ENCODE results near the gene VPS13D. TPM values are rescaled to one million over a fixed set of nuclear protein-coding genes. Genes with fewer than 3 reads are reported as not detected.

The VPS13D gene
- polyA plus RNA-seq, 3 donors, result 3.6 to 20.2 (median 5.1) TPM

- intact Hi-C loops (cut with micrococcal nuclease), result no loop called here
- no peak overlapping the region for H3K4me3 ChIP-seq (replicated peaks in 1 of 3; ENCODE audit: low read depth in 2 of 3, low read length in 3 of 3)
- H3K79me2 ChIP-seq (ENCODE audit: insufficient read depth, low read length), result no peaks in the 10 kb centered on the region
- no peak overlapping the region for H3K4me2 ChIP-seq (replicated peaks; ENCODE audit: extremely low read depth, low read length, poor library complexity, severe bottlenecking)
- no CpG with 5 or more reads among the region's 2 CpGs for WGBS (ENCODE audit: insufficient coverage)
- H3K4me3 Mint-ChIP-seq, result no peak overlapping the region
- DNase-seq, result no peak
- H3K36me3 Mint-ChIP-seq, result no peaks in the 10 kb centered on the region
- H3K4me1 Mint-ChIP-seq, result peaks cover 24% of the 10 kb centered on the region
- peaks cover 11 to 15% of the 10 kb centered on the region in 2 donors for H3K4me1 ChIP-seq (ENCODE audit: control insufficient read depth in 1 of 2, insufficient read depth in 2 of 2, low read length in 2 of 2)
- no peaks in the 10 kb centered on the region for H3K9me3 ChIP-seq (replicated peaks in 1 of 2; ENCODE audit: control insufficient read depth in 1 of 2, insufficient read depth in 1 of 2, low read length in 2 of 2)
- no peak overlapping the region for H3K27ac Mint-ChIP-seq
- H3K9me3 Mint-ChIP-seq, result no peaks in the 10 kb centered on the region
- no peaks in the 10 kb centered on the region for H3K27me3 ChIP-seq (ENCODE audit: control insufficient read depth in 2 of 2, insufficient read depth in 2 of 2, low read length in 2 of 2)
- no peaks in the 10 kb centered on the region for H3K36me3 ChIP-seq (replicated peaks in 1 of 2; ENCODE audit: control insufficient read depth in 1 of 2, insufficient read depth in 2 of 2, low read length in 2 of 2)
- no peak for TF ChIP-seq CTCF (IDR thresholded peaks at IDR 0.05)
- H3K9ac ChIP-seq (ENCODE audit: insufficient read depth, low read length, poor library complexity, severe bottlenecking), result no peak overlapping the region
- H3K27ac ChIP-seq (ENCODE audit: low read depth in 1 of 2, low read length in 2 of 2), result no peak overlapping the region
- H4K20me1 ChIP-seq (ENCODE audit: insufficient read depth, low read length), result no peaks in the 10 kb centered on the region
- H2AFZ ChIP-seq (ENCODE audit: insufficient read depth, low read depth, low read length, poor library complexity, severe bottlenecking), result no peak overlapping the region
- peaks cover 0 to 6% (median 2%) of the 10 kb centered on the region in 3 donors for H3K27me3 Mint-ChIP-seq (ENCODE audit: low read depth in 3 of 3)
Observed at GRCh38 chr1:12524266-12524665, 294.4 kb downstream of the VPS13D start.

GRCh38 chr1:12525311-12526181, 295.7 kb downstream of the VPS13D start:
- Histone ChIP-seq H3K9ac (ENCODE audit: insufficient read depth, low read length, poor library complexity, severe bottlenecking) (no peak overlapping the region), H3K79me2 (ENCODE audit: insufficient read depth, low read length) (no peaks in the 10 kb centered on the region), H3K4me2 (replicated peaks; ENCODE audit: extremely low read depth, low read length, poor library complexity, severe bottlenecking) (no peak overlapping the region), H2AFZ (ENCODE audit: insufficient read depth, low read depth, low read length, poor library complexity, severe bottlenecking) (peak overlapping the region; percentile 36), H3K4me3 (replicated peaks in 1 of 3; ENCODE audit: low read depth in 2 of 3, low read length in 3 of 3) (no peak overlapping the region), H4K20me1 (ENCODE audit: insufficient read depth, low read length) (no peaks in the 10 kb centered on the region), H3K27ac (ENCODE audit: low read depth in 1 of 2, low read length in 2 of 2) (no peak overlapping the region), H3K4me1 (ENCODE audit: control insufficient read depth in 1 of 2, insufficient read depth in 2 of 2, low read length in 2 of 2) (peaks cover 11 to 15% of the 10 kb centered on the region in 2 donors), H3K36me3 (replicated peaks in 1 of 2; ENCODE audit: control insufficient read depth in 1 of 2, insufficient read depth in 2 of 2, low read length in 2 of 2) (no peaks in the 10 kb centered on the region), H3K27me3 (ENCODE audit: control insufficient read depth in 2 of 2, insufficient read depth in 2 of 2, low read length in 2 of 2) (no peaks in the 10 kb centered on the region), H3K9me3 (replicated peaks in 1 of 2; ENCODE audit: control insufficient read depth in 1 of 2, insufficient read depth in 1 of 2, low read length in 2 of 2) (no peaks in the 10 kb centered on the region)
- no peak for TF ChIP-seq CTCF (IDR thresholded peaks at IDR 0.05)
- Mint-ChIP-seq H3K9me3 (no peaks in the 10 kb centered on the region), H3K27ac (peak overlapping the region in 4 of 7 donors; percentile 4 to 57 (median 44)), H3K4me1 (peaks cover 24% of the 10 kb centered on the region), H3K4me3 (peak overlapping the region; percentile 6 to 41), H3K27me3 (ENCODE audit: low read depth in 3 of 3) (peaks cover 0 to 4% (median 2%) of the 10 kb centered on the region in 3 donors), H3K36me3 (no peaks in the 10 kb centered on the region)
- no peak for DNase-seq
- 53% methylated on average over 5 of the region's 13 CpGs for WGBS (ENCODE audit: insufficient coverage)
- intact Hi-C loops (cut with micrococcal nuclease), result no loop called here

Measured in CD14-positive monocyte (primary cell).